Hepatocyte (in vitro differentiated cells): ENCODE data around the gene PAFAH1B2. TPM values are rescaled to one million over a fixed set of nuclear protein-coding genes. Genes with fewer than 3 reads are reported as not detected.

Experiments
- DNase-seq: peaks from one replicate; pipeline ENCODE4 v3.0.0-alpha.2; 2016; ENCODE audit warnings: low spot score
- H2AFZ ChIP-seq: fragments of 200-600 bp; sonication (generic); 2 replicates; pipeline ENCODE4 v1.6.0; 2016; ENCODE audit warnings: antibody characterized with exemption, mild to moderate bottlenecking
- H3K27ac ChIP-seq: fragments of 200-600 bp; sonication (generic); 2 replicates; pipeline ENCODE4 v1.5.1; 2016; ENCODE audit warnings: mild to moderate bottlenecking
- H3K27me3 ChIP-seq: fragments of 200-600 bp; sonication (generic); 2 replicates; pipeline ENCODE4 v1.6.1; 2016
- H3K36me3 ChIP-seq: fragments of 200-600 bp; sonication (generic); replicated peaks from 2 replicates; pipeline ENCODE4 v1.5.1; 2016; ENCODE audit warnings: low read depth; ENCODE audit not compliant: insufficient read depth
- H3K4me1 ChIP-seq: fragments of 200-600 bp; sonication (generic); 2 replicates; pipeline ENCODE4 v1.5.1; 2016; ENCODE audit warnings: mild to moderate bottlenecking, moderate library complexity; ENCODE audit not compliant: insufficient read depth
- H3K4me2 ChIP-seq: fragments of 200-600 bp; sonication (generic); 2 replicates; pipeline ENCODE4 v1.6.0; 2016
- H3K4me3 ChIP-seq: fragments of 200-600 bp; sonication (generic); 2 replicates; pipeline ENCODE4 v1.5.1; 2016; ENCODE audit warnings: mild to moderate bottlenecking
- H3K79me2 ChIP-seq: fragments of 200-600 bp; sonication (generic); 2 replicates; pipeline ENCODE4 v1.6.0; 2017; ENCODE audit warnings: mild to moderate bottlenecking
- H3K9me2 ChIP-seq: fragments of 200-600 bp; sonication (generic); replicated peaks from 2 replicates; pipeline ENCODE4 v1.6.0; 2017; ENCODE audit warnings: mild to moderate bottlenecking; ENCODE audit not compliant: insufficient read depth
- H3K9me3 ChIP-seq: fragments of 200-600 bp; sonication (generic); 2 replicates; pipeline ENCODE4 v1.5.1; 2016; ENCODE audit warnings: low read depth, mild to moderate bottlenecking
- H4K20me1 ChIP-seq: fragments of 200-600 bp; sonication (generic); 2 replicates; pipeline ENCODE4 v1.6.0; 2016; ENCODE audit warnings: mild to moderate bottlenecking; ENCODE audit not compliant: insufficient read depth, poor library complexity, severe bottlenecking
- CTCF ChIP-seq: fragments of 200-600 bp; sonication (generic); IDR thresholded peaks from 2 replicates; pipeline ENCODE4 v1.5.1; 2016; ENCODE audit warnings: antibody characterized with exemption, mild to moderate bottlenecking; ENCODE audit not compliant: poor library complexity
- EZH2 ChIP-seq: fragments of 200-600 bp; sonication (generic); IDR thresholded peaks from 2 replicates; pipeline ENCODE4 v1.6.1; 2016; ENCODE audit warnings: antibody characterized with exemption, mild to moderate bottlenecking, borderline replicate concordance
- EZH2phosphoT487 ChIP-seq: fragments of 200-600 bp; sonication (generic); IDR thresholded peaks from one replicate; pipeline ENCODE4 v1.6.1; 2018; ENCODE audit warnings: antibody characterized with exemption, mild to moderate bottlenecking, low read depth, moderate library complexity; ENCODE audit not compliant: unreplicated experiment, severe bottlenecking
- WGBS: methylation state at CpG from one replicate; pipeline ENCODE4 v1.1.6; 2016; ENCODE audit warnings: low lambda C conversion rate; ENCODE audit errors: missing lambda C conversion rate; 5-methylcytosine and 5-hydroxymethylcytosine counted together
- polyA plus RNA-seq: library from polyadenylated mRNA; unstranded; fragments of >200 nt; fragmentation: Nextera tagmentation; extraction: Ambion mirVana; gene quantifications from 2 replicates; pipeline ENCODE4 v1.2.1, GENCODE V29; 2016
- total RNA-seq: library from RNA; depleted of rRNA; stranded (reverse); fragments of >200 nt; gene quantifications from 2 replicates; pipeline ENCODE4 v1.2.3, GENCODE V29; 2014

The PAFAH1B2 gene
- total and polyA plus RNA-seq, 2 experiments from 2014 or later: 30.8 to 103 TPM

DNA sequence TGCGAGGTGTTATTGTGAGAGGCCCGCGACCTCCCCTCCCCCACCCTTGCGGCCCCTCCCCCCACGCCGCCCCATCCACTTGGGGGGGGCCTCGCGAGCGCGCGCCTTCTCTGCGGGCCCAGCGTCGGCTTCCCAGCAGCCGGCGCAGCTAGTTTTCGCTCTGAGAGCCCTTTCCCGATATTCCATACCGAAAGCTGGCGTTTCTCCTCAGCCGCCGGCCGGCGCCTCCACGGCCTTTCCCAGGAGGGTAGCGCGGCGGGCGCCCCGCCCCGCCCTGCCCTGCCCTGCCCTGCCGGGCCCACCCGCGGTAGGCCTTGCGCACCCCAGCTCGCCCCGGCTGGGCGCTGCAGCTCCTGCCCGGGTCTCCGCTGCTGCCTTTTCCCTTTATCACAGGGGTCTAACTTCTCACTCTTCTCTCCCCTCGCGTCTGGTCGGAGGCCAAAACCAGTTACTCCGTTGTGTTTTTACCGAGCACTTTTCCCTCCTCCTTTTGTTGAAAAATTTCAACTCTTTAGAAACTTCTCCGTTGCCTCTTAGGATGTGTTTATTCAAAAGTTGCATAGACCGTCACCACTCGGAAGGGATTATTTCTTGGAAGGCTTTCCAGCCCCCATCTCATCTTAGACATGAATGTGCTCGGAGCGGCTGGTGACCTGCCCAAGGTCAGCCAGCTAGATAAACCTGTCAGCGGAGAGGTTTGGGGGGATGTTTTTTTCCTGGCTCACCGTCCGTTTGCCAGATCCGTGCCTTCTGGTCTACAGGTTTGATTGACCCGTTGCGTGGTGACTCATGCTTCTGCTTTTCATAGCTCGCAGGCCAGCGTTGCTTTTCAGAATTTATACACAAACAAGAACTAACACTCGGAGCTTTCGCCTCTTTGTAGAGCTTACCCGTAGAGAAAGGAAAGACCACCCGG is 648 bp downstream of the PAFAH1B2 start:
- H3K27me3 ChIP-seq: no peaks in the 10 kb centered on the region
- H3K9me2 ChIP-seq: no peaks in the 10 kb centered on the region
- H3K4me2 ChIP-seq: peak overlapping the region; percentile 90
- H3K79me2 ChIP-seq: peaks cover 56% of the 10 kb centered on the region
- H3K36me3 ChIP-seq: no peaks in the 10 kb centered on the region
- H3K9me3 ChIP-seq: no peaks in the 10 kb centered on the region
- no peak for TF ChIP-seq EZH2
- no peak for TF ChIP-seq EZH2phosphoT487
- TF ChIP-seq CTCF: no peak
- H3K27ac ChIP-seq: peak overlapping the region; percentile 95
- DNase-seq: peak; percentile 79
- H3K4me1 ChIP-seq: peaks cover 18% of the 10 kb centered on the region
- peak overlapping the region; percentile 99 for H3K4me3 ChIP-seq
- 1% methylated on average over 43 of the region's 62 CpGs for WGBS
- peak overlapping the region; percentile 98 for H2AFZ ChIP-seq
- peaks cover 51% of the 10 kb centered on the region for H4K20me1 ChIP-seq

DNA sequence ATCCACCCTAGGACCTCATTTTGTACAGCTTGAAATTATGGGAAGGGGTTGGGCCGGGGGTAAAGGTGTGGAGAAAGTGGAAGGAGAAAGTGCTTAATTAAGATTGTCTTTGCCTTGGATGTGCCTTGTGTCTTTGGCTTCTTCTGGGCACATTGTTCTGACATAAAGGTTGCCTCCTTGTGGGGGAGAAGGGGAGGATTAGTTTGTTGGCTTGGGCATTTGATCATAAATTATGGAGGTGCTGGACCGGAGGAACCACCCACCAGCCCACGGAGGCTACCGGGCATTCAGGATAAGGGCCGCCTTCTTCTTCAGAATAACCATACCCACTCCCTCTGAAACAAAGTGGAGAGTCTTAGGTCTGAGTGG is 1.3 kb downstream of the PAFAH1B2 start:
- TF ChIP-seq EZH2phosphoT487: no peak
- no peak for TF ChIP-seq CTCF
- TF ChIP-seq EZH2: no peak
- Histone ChIP-seq H3K27me3 (no peaks in the 10 kb centered on the region), H3K4me3 (peak overlapping the region; percentile 99), H3K9me3 (no peaks in the 10 kb centered on the region), H4K20me1 (peaks cover 58% of the 10 kb centered on the region), H3K79me2 (peaks cover 62% of the 10 kb centered on the region), H3K4me2 (peak overlapping the region; percentile 90), H3K4me1 (peaks cover 18% of the 10 kb centered on the region), H2AFZ (no peak overlapping the region), H3K9me2 (no peaks in the 10 kb centered on the region), H3K27ac (peak overlapping the region; percentile 95), H3K36me3 (no peaks in the 10 kb centered on the region)
- WGBS: 6% methylated on average over 5 of the region's 5 CpGs
- DNase-seq: peak; percentile 19

DNA sequence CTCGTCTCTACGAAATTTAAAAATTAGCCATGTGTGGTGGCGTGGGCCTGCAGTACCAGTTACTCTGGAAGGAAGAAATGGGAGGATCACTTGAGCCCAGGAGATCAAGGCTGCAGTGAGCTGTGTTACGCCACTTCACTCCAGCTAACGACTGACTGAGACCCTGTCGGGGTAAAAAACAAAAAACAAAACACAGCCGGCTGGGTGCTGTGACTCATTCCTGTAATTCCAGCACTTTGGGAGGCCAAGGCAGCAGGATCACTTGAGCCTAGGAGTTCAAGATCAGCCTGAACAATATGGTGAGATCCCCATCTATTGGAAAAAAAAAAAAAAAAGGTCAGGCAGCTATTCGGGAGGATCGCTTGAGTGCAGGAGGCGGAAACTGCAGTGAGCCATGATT is 2.4 kb downstream of the PAFAH1B2 start:
- Histone ChIP-seq H4K20me1 (peaks cover 68% of the 10 kb centered on the region), H3K9me3 (no peaks in the 10 kb centered on the region), H3K4me2 (peak overlapping the region; percentile 90), H3K79me2 (peaks cover 73% of the 10 kb centered on the region), H3K9me2 (no peaks in the 10 kb centered on the region), H2AFZ (no peak overlapping the region), H3K4me1 (peaks cover 18% of the 10 kb centered on the region), H3K27me3 (no peaks in the 10 kb centered on the region), H3K4me3 (no peak overlapping the region), H3K27ac (peak overlapping the region; percentile 28), H3K36me3 (no peaks in the 10 kb centered on the region)
- WGBS: 65% methylated on average over 10 of the region's 10 CpGs
- no peak for DNase-seq
- no peak for TF ChIP-seq CTCF
- TF ChIP-seq EZH2phosphoT487: no peak
- TF ChIP-seq EZH2: no peak
